Mononuclear cell (primary cell): ENCODE measurements around the gene ARID5A. TPM values are rescaled to one million over a fixed set of nuclear protein-coding genes. Genes with fewer than 3 reads are reported as not detected.

Experiments used
- H3K27me3 ChIP-seq: 2 replicates; pipeline ENCODE4 v1.6.0; 2011; ENCODE audit warnings: low read length, control low read depth; ENCODE audit not compliant: insufficient read depth
- H3K4me1 ChIP-seq: 2 replicates; pipeline ENCODE4 v1.5.1; 2011; ENCODE audit warnings: mild to moderate bottlenecking, low read length, control low read depth; ENCODE audit not compliant: insufficient read depth
- H3K4me3 ChIP-seq: 2 replicates; pipeline ENCODE4 v1.5.1; 2011; ENCODE audit warnings: mild to moderate bottlenecking, low read length, moderate library complexity
- H3K9me3 ChIP-seq: 2 replicates; pipeline ENCODE4 v1.5.1; 2011; ENCODE audit warnings: low read depth, mild to moderate bottlenecking, control low read depth, low read length
- total RNA-seq: library from RNA; depleted of rRNA; stranded (reverse); fragments of >200 nt; gene quantifications from one replicate; pipeline ENCODE4 v1.2.3, GENCODE V29; 2012

Gene ARID5A
- total RNA-seq, 1 donor = 191 TPM

DNA sequence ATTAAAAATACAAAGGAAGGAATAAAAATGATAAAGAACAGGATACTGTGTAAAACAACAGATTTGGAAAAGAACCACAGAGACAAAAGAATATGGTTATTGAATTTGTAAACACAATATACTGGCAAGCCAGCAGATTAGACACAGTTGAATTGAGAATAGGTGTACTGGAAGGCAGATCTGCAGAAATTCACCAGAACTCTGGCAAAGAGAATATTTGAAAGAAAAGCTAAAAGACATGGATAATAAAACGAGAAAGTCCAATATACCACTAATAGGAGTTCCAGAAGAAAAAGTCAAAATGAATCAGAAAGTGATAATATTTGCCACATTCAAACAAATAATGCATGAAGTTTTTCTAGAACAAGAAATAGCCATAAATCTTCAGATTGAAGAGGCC, 19.5 kb upstream of the ARID5A start:
- Histone ChIP-seq H3K4me1 (no peaks in the 10 kb centered on the region), H3K9me3 (no peaks in the 10 kb centered on the region)

DNA sequence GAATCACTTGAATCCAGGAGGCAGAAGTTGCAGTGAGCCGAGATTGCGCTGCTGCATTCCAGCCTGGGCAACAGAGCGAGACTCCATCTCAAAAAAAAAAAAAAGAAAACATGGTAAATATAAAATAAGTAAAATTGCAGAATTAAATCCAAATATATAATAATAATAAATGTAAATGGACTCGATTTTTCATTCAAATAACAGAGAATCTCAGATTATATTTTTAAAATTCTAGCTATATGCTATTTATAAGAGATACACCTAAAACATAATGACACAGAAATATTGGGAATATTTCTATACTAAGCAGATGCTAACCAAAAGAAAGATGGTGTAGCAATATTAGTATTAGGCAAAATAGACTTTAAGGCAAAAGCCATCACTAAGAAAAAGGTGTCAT, 16.3 kb upstream of the ARID5A start:
- Histone ChIP-seq H3K27me3 (no peaks in the 10 kb centered on the region), H3K4me1 (peaks cover 15% of the 10 kb centered on the region), H3K9me3 (no peaks in the 10 kb centered on the region), H3K4me3 (no peak overlapping the region)

More for the DNA sequence above, 19.5 kb upstream of the ARID5A start:
- Histone ChIP-seq H3K4me3 (no peak overlapping the region), H3K27me3 (no peaks in the 10 kb centered on the region)

DNA sequence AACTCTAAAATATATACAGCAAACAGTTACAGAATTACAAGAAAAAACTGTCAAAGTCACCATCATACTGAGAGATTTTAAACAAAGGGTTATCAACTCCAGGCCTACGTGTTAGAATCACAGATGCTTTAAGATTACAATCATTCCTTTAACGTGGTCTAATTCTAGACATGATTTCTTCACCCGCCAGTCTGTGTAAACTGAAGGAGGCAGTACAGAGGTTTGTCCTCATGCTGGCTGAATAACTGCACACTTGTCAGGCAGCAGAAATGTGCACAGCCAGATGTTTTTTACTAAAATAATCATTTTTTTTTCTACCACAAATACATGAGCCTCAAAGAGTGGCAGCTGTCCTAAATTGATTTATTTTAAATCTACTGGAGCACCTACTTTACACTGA, 15.9 kb upstream of the ARID5A start:
- H3K9me3 ChIP-seq = no peaks in the 10 kb centered on the region
- H3K27me3 ChIP-seq = no peaks in the 10 kb centered on the region
- no peak overlapping the region for H3K4me3 ChIP-seq
- H3K4me1 ChIP-seq = peaks cover 15% of the 10 kb centered on the region

DNA sequence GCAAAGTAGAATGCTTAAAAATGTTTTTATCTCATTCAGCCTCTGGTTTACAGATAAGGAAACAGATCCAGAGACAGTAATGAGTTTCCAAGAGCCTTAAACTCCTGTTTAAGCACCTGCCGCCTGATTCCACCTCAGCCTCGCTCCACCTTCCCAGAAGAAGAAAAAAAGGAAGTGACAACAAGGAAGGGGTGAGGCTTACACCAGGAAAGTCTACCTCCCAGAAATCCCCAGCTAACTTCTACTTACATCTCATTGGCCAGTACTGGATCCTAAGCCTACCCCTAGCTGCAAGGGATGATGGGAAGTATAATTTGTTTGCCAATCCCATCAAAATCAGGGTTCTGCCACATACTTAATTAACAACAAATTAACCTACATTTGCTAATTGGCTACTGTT, 15.3 kb upstream of the ARID5A start:
- Histone ChIP-seq H3K4me1 (peaks cover 15% of the 10 kb centered on the region), H3K4me3 (no peak overlapping the region), H3K9me3 (no peaks in the 10 kb centered on the region), H3K27me3 (no peaks in the 10 kb centered on the region)

DNA sequence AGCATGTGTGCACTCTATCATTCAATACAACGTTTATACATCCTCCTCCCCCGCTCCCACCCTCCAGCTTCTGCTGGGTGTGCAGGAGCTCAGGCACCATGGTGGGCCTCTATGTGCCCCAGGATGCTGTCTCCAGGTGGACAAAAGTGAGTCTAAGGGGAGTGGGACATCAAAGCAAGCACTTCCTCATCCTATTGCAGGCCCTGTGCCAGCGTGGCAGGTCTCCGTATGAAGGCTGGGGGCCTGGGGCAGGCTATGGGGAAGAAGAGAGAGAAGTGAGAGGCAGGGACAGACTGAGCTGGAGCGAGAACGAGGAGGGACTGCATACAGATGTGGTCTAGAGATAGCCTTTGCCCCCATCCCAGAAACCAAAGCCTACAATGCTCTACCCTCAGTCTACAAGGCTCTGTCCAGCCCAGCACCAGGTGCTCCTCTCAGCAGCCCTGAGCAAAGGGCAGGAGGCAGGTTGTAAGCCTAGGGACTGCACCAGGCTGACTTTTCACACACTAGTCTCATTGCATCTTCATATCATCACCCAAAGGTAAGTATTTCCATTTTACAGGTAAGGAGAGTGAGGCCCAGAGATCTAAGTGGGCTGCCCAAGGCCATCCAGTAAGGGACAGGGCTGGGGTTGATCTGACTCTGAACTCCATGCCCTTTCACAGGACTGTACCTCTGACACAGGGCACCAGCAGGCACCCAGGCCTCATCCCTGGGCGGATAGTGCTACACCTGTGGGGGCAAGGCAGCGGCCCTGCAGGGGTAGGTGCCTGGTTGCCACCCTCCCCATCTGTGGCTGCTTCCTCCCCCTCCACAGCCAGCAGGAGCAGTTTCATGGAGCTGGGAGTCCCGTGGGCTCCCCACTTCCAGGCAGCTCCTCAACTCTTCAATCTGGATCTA, 14.0 kb upstream of the ARID5A start:
- Histone ChIP-seq H3K4me1 (peaks cover 23% of the 10 kb centered on the region), H3K9me3 (no peaks in the 10 kb centered on the region), H3K27me3 (no peaks in the 10 kb centered on the region), H3K4me3 (no peak overlapping the region)

DNA sequence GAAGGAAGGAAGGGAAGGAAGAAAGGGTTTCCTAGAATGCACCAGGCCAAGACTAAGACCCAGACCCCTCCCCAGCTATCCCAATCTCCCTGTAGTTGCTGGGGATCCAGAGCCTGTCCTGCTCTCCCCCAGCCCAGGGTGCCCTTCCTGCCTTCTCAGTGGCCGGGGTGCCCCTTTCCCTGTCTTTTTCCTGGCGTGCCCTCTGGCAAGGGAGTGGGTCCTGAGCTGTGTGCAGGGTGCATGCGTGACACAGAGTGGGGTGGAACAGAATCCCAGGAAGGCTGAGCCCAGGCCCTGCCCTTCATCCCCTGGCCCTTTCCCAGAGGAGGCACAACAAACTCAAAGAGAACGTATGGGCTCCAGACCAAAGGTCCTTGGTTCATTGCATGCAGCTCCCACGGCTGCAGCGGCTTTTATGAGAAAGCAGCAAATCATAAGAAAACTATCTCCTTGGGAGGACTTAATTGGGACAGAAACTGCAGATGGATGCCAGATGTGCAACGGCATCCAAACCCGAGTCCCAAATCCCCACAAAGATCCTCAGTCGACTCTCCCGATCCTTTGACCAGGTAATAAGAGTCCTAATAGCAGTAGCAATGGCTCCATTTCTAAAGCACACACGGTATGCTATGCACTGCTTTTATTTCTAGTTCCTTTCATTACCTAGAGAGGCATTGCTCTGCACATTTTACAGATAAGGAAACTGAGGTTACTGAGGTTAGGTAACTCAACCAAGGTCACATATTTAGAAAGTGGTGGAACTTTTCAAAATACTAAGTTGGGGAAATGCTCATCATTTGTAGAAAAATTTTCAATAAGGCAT, 12.7 kb upstream of the ARID5A start:
- Histone ChIP-seq H3K4me1 (peaks cover 36% of the 10 kb centered on the region), H3K4me3 (no peak overlapping the region)

DNA sequence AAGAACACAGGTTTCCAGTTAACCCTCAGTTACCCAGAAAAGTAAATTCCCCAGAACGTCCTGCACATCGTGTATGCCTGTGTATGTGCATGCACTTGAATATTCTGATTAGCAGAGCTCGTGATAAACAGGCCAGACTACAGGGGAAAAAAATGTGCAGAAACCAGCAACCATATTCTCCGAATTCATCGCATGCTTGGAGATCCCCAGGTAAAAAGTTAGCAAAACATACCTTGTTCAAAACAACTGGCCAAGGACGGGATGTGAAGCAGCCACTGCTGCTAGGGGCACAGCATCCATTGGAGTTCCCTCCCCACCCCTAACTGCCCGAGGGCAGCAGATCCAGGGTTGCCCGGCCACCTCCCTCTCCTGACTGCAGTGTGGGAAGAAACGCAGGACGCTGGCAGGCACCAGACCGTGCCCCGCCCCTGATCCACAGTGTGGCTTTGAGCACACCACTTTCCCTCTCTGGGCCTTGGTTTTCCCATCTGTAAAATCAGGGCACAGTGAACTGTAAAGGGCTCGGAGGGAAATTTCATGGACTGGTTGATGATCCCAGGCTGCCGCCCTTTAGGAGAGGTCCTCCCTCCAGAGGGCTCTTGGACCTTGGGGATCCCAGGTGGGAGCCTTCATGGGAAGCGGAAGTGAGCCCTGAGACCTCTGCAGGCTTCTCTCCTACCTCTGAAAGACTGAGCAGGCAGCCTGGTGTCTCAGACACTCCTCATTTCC, 11.9 kb upstream of the ARID5A start:
- Histone ChIP-seq H3K27me3 (no peaks in the 10 kb centered on the region), H3K9me3 (no peaks in the 10 kb centered on the region), H3K4me3 (no peak overlapping the region), H3K4me1 (peaks cover 40% of the 10 kb centered on the region)

More for the DNA sequence above, 12.7 kb upstream of the ARID5A start:
- Histone ChIP-seq H3K9me3 (no peaks in the 10 kb centered on the region), H3K27me3 (no peaks in the 10 kb centered on the region)

DNA sequence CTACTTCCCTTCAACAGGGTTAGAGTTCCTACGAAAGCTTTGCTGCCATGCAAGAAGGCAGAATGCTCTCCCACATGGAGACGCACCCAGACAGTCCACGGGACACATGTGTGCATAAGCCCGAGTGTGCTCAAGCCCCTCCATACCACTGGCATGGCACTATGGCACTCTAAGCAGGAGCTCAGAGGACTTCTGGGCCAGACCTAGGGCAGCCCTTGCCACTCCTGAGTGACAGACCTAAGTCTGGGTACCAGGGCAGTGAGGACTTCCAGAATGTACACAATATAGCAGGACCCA, 11.4 kb upstream of the ARID5A start:
- Histone ChIP-seq H3K27me3 (no peaks in the 10 kb centered on the region), H3K4me3 (no peak overlapping the region), H3K4me1 (peaks cover 40% of the 10 kb centered on the region), H3K9me3 (no peaks in the 10 kb centered on the region)

DNA sequence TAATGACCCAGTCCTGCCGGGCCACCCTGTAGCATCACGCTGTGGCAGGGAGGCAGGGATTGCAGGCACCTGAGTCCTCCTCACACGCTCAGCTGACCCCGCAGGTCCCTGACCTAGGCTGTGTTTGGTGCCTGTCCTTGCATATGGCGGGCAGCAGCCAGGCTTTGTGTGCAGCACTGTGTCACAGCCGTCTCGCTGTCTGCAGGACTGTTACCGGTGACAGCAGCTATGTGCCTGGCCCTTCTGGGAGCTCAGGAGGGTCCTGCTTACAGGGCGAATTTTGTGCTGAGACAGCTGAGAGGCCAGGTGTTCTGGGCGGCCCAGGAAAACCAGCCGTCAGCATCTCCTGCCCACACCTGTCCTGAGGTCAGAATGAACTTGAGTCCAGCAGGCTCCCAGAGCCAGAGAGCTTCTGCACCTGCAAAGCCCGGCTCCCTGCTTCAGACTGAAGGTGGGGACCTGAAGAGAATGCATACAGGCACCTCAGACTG, 10.4 kb upstream of the ARID5A start:
- Histone ChIP-seq H3K27me3 (no peaks in the 10 kb centered on the region), H3K9me3 (no peaks in the 10 kb centered on the region), H3K4me3 (no peak overlapping the region), H3K4me1 (peaks cover 41% of the 10 kb centered on the region)

DNA sequence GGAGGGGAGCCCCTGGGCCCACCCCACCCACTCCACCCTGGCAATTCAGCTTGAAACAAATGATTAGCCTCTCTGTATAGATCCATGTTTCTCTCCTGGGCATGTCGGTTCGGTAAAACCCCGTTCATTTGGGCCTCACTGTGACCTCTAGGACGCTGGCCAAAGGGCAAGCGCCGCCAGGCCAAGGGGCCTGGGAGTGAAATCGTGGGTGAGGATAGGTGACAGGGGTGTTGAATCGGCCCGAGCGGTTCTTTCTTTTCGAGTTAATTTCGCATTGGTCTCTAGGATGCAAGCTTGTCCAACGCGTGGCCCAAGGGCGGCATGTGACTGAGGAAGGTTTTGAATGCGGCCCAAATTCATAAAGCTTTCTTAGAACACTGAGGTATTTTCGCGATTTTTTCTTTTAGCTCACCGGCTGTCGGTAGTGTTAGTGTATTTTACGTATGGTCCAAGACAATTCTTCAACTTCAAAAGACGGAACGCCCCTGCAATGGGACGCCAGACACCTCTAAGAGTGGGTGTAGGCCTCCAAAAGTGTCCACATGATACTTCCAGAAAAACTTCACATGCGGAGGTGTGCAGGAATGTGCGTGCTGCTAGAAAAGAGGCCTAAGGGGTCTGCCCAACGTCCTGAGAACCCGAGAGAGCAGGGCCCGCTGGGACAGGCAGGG, 9.8 kb upstream of the ARID5A start:
- H3K4me1 ChIP-seq = peaks cover 47% of the 10 kb centered on the region
- H3K27me3 ChIP-seq = no peaks in the 10 kb centered on the region
- H3K9me3 ChIP-seq = no peaks in the 10 kb centered on the region
- peak overlapping the region; percentile 42 for H3K4me3 ChIP-seq

DNA sequence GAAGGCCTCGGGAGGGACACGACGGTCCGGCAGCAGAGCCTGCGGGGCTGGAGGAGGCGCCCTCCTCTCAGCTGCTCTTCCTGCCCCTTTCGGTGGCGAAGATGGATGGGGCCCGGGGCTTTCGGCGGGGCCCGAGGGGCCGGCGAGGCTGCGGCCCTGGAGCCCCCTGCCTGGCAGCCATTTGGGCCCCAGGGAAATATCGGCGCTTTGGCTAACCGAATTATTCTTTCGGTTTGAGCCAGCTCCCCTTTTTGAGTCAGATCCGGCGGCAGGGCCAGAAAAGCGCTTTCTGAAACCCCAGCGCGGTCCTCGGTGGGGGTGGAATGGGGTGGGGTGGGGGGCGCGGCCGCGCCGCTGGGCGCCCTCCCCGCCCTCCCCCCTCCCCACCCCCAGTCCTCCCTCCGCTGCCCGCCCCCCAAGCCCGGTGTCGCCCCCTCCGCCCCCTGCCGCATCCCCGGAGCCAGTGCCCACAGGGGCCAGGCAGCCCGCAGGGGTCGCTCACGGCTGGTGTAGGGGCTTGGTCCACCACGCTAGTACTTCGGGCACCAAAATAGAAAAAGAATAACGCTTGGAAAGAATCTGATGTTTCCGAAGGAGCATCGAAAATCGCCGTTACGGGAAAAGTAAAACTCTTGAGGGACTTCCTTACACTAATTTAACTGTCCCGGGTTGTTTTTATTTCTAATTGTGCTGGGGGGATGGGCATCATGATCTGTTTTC, 9.1 kb upstream of the ARID5A start:
- H3K9me3 ChIP-seq = no peaks in the 10 kb centered on the region
- peaks cover 54% of the 10 kb centered on the region for H3K4me1 ChIP-seq
- no peaks in the 10 kb centered on the region for H3K27me3 ChIP-seq
- H3K4me3 ChIP-seq = peak overlapping the region; percentile 42

DNA sequence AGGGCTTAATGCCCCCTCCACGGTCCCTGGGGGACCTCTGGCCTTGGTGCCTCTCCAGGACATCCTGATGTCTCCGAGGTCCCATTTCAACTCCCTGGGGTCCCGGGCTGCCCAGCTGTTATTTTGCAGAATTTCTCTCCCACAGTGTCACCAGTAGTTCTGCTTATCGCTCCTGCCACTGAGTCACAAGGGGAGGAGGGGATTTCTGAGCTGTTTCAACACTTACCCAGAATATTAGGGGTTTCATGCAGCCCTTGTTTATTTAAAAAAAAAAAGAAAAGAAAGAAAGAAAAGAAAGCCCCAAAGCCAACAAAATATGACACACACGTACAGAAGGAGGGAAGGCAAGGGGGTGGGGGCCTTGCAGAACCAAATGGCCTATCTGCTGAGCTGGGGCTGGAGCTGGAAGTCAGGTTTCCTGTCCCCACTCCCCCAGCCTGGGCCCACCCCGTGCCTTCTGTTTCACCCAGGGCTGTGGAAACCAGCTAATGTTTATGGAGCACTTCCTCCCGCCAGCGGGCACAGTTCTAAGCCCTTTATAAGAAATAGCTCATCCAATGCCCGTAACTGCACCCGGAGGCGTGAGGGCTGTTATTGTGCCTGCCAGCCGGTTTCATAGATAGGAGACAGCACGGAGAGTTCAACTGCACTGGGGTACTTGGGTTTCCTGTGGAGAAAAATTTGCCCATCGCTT, 8.4 kb upstream of the ARID5A start:
- H3K4me3 ChIP-seq = peak overlapping the region; percentile 15
- no peaks in the 10 kb centered on the region for H3K9me3 ChIP-seq
- H3K4me1 ChIP-seq = peaks cover 61% of the 10 kb centered on the region
- no peaks in the 10 kb centered on the region for H3K27me3 ChIP-seq

DNA sequence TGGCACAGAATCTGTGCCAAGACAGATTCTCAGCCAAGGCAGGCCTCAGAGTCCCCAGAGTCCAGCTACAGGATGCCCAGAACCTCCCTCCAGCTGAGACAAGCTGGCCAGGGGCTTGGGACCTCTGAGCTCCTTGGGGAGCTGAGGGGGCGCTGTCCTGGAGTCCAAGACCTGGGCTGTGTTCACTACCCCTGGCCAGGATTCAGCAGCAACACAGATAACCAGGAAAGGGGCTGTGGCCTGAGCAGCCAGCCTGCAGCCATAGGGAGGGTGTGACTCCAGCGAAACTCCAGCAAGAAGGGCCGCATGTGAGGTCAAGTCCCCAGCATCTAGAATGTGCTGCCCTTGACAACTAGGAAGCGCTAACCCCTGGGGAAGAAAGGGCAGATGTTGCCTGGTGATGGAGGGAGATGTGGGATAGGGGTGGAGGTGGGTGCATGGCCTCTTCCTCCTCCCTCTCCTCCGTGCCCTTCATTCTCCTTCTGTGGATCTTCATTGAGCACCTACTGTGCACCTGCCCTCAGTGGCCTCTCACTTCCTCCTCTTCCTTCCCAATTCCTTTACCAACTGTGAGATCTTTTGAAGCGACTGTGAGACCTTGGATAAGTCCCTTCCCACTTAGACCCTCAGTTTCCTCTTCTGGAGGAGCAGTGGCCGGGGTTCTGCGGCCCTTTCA, 7.7 kb upstream of the ARID5A start:
- Histone ChIP-seq H3K27me3 (no peaks in the 10 kb centered on the region), H3K9me3 (no peaks in the 10 kb centered on the region), H3K4me3 (no peak overlapping the region), H3K4me1 (peaks cover 64% of the 10 kb centered on the region)
